B cell (primary cell): ENCODE results near the gene ZNF423. TPM values are rescaled to one million over a fixed set of nuclear protein-coding genes. Genes with fewer than 3 reads are reported as not detected.

Source experiments
- ATAC-seq: fragments of 200-7000 bp; cut with Tn5 transposase; one replicate; pipeline ENCODE4 v1.10.0; 2021; ENCODE audit warnings: low read depth, mild to moderate bottlenecking, moderate number of reproducible peaks, moderate library complexity
- CTCF ChIA-PET: fragments of 350-600 bp; sonication (Branson Sonifier 250); formaldehyde crosslinking; loops from one replicate; lab custom pipeline; 2021; ENCODE audit warnings: antibody characterized with exemption, inconsistent platforms; lab: Charles Lee
- POLR2A ChIA-PET: fragments of 350-600 bp; sonication (Branson Sonifier 250); formaldehyde crosslinking; loops from one replicate; lab custom pipeline; 2021; ENCODE audit warnings: antibody characterized with exemption; lab: Charles Lee
- DNase-seq: peaks from one replicate; pipeline ENCODE4 v3.0.0; 2013
- H2AFZ ChIP-seq: 2 replicates; pipeline ENCODE4 v1.6.1; 2012; ENCODE audit warnings: mild to moderate bottlenecking, low read depth, low read length; ENCODE audit not compliant: insufficient read depth, poor library complexity, severe bottlenecking
- H3K27ac ChIP-seq, 2 donors: 1 replicate in 1 of 2; 2 replicates in 1 of 2; pipeline ENCODE4 v1.5.1; 2012 to 2013; ENCODE audit warnings: low read length in 2 of 2, mild to moderate bottlenecking in 2 of 2, moderate library complexity in 1 of 2
- H3K27me3 ChIP-seq, 4 experiments: fragments of 200-600 bp in 1 of 4; sonication (generic) in 1 of 4; replicated peaks in 1 of 4; 1 replicate in 2 of 4; 2 replicates in 2 of 4; pipeline versions ENCODE4 v1.6.1 to v1.7.0; 2013 to 2016; ENCODE audit warnings: low read length in 3 of 4, mild to moderate bottlenecking in 2 of 4, mixed read lengths in 1 of 4, moderate library complexity in 1 of 4; ENCODE audit not compliant: insufficient read depth in 4 of 4, control insufficient read depth in 3 of 4; ENCODE audit errors: control extremely low read depth in 1 of 4
- H3K36me3 ChIP-seq, 2 experiments: replicated peaks in 1 of 2; 1 replicate in 1 of 2; 2 replicates in 1 of 2; pipeline versions ENCODE4 v1.6.1 to v1.7.1; 2013; ENCODE audit warnings: low read length in 1 of 2; ENCODE audit not compliant: insufficient read depth in 2 of 2, control insufficient read depth in 1 of 2; ENCODE audit errors: control extremely low read depth in 1 of 2, extremely low read depth in 1 of 2
- H3K4me1 ChIP-seq, 2 donors: fragments of 200-600 bp in 1 of 2; sonication (generic) in 1 of 2; 1 replicate in 1 of 2; 2 replicates in 1 of 2; pipeline versions ENCODE4 v1.5.1 to v1.6.1; 2013 to 2017; ENCODE audit warnings: low read length in 2 of 2; ENCODE audit not compliant: control insufficient read depth in 2 of 2, insufficient read depth in 2 of 2
- H3K4me2 ChIP-seq: replicated peaks from 2 replicates; pipeline ENCODE3; 2012; ENCODE audit warnings: mild to moderate bottlenecking, low read depth, low read length; ENCODE audit not compliant: poor library complexity, severe bottlenecking
- H3K4me3 ChIP-seq, 5 experiments: fragments of 200-600 bp in 1 of 5; sonication (generic) in 1 of 5; 1 replicate in 3 of 5; 2 replicates in 2 of 5; pipeline versions ENCODE4 v1.5.1 to v1.7.0; 2011 to 2016; ENCODE audit warnings: low read length in 4 of 5, mild to moderate bottlenecking in 4 of 5, low read depth in 2 of 5, control low read depth in 1 of 5, moderate library complexity in 1 of 5; ENCODE audit not compliant: insufficient read depth in 1 of 5; ENCODE audit errors: control extremely low read depth in 1 of 5, extremely low read depth in 1 of 5
- H3K79me2 ChIP-seq: fragments of 200-600 bp; sonication (generic); one replicate; pipeline ENCODE4 v1.6.0; 2016; ENCODE audit warnings: low read length; ENCODE audit not compliant: control insufficient read depth, insufficient read depth
- H3K9ac ChIP-seq: fragments of 200-600 bp; sonication (generic); 2 replicates; pipeline ENCODE4 v1.6.1; 2017; ENCODE audit warnings: mild to moderate bottlenecking, low read length, moderate library complexity
- H3K9me3 ChIP-seq, 3 donors: one replicate each; pipeline versions ENCODE4 v1.6.1 to v1.7.1; 2013; ENCODE audit warnings: low read length in 2 of 3; ENCODE audit not compliant: control insufficient read depth in 2 of 3, insufficient read depth in 1 of 3; ENCODE audit errors: control extremely low read depth in 1 of 3
- H4K20me1 ChIP-seq: 2 replicates; pipeline ENCODE4 v1.6.0; 2012; ENCODE audit warnings: mild to moderate bottlenecking, low read length; ENCODE audit not compliant: insufficient read depth, control insufficient read depth, poor library complexity, severe bottlenecking
- H3K27ac Mint-ChIP-seq: one replicate; pipeline ENCODE4 v1.8.0; 2021; ENCODE audit warnings: mixed read lengths
- H3K27me3 Mint-ChIP-seq: one replicate; pipeline ENCODE4 v1.8.0; 2021; ENCODE audit warnings: mixed read lengths
- H3K4me1 Mint-ChIP-seq: one replicate; pipeline ENCODE4 v1.8.0; 2021; ENCODE audit warnings: mixed read lengths
- H3K4me3 Mint-ChIP-seq: one replicate; pipeline ENCODE4 v1.8.0; 2021; ENCODE audit warnings: mixed read lengths
- H3K9me3 Mint-ChIP-seq: one replicate; pipeline ENCODE4 v1.8.0; 2022; ENCODE audit warnings: mixed read lengths; ENCODE audit not compliant: insufficient read depth
- CTCF ChIP-seq: fragments of 200-600 bp; IDR thresholded peaks from one replicate; pipeline ENCODE4 v1.8.0; 2022; ENCODE audit warnings: antibody characterized with exemption, mild to moderate bottlenecking
- EZH2 ChIP-seq: IDR thresholded peaks from 2 replicates; pipeline ENCODE4 v1.6.1; 2012; ENCODE audit warnings: borderline replicate concordance, low read depth, mild to moderate bottlenecking, moderate library complexity, low read length; ENCODE audit not compliant: insufficient read depth, poor library complexity, severe bottlenecking
- WGBS: methylation state at CpG from one replicate; pipeline ENCODE4 v1.1.5; 2013; ENCODE audit warnings: missing lambda C conversion rate; ENCODE audit not compliant: insufficient coverage; 5-methylcytosine and 5-hydroxymethylcytosine counted together
- intact Hi-C: fragments of 100-400 bp; cut with micrococcal nuclease; formaldehyde crosslinking; loops from one replicate; pipeline ENCODE4 v1.10.0; 2022
- polyA plus RNA-seq: library from polyadenylated mRNA; depleted of rRNA; stranded (reverse); fragments of >200 nt; gene quantifications from 2 replicates; pipeline ENCODE4 v1.2.3, GENCODE V29; 2012
- total RNA-seq, 2 donors: library from RNA; stranded (reverse); fragments of 120-200 nt in 1 of 2; gene quantifications; 1 replicate in 1 of 2; 2 replicates in 1 of 2; pipeline versions ENCODE4 v1.2.3 to v1.2.4, GENCODE V29; 2013 to 2022

The ZNF423 gene
- total and polyA plus RNA-seq, 2 donors (not counting 1 experiment from before 2014, with no cell fraction given): not detected

DNA sequence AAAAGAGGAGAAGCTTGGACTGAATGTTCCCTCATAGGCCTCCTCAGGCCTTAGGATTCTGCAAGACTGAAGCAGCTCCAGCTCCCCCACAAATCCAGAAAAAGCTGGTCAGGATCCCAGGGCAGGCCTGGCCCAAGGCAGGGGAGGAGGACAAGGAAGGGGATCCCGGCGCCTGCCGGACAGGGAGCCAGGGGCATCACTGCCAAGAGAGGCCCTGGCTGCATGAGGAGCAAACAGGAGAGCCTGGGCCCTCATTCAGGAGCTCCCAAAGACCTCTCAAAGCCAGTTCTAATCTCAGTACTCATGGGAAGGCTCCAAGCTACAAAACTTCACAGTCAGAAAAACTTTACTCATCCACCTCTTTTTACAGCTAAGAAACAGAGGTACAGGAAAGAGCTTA lies 67.3 kb downstream of the ZNF423 start:
- intact Hi-C loops: no loop called here
- no peak for TF ChIP-seq EZH2
- TF ChIP-seq CTCF: no peak
- H3K79me2 ChIP-seq: no peaks in the 10 kb centered on the region
- CTCF ChIA-PET: no interaction called here
- H3K4me3 ChIP-seq: no peak overlapping the region
- ATAC-seq (no peak), DNase-seq (no peak)
- H4K20me1 ChIP-seq: no peaks in the 10 kb centered on the region
- H3K36me3 ChIP-seq: no peaks in the 10 kb centered on the region
- Mint-ChIP-seq H3K27ac (no peak overlapping the region), H3K4me1 (no peaks in the 10 kb centered on the region), H3K9me3 (no peaks in the 10 kb centered on the region), H3K4me3 (no peak overlapping the region), H3K27me3 (peaks cover 3% of the 10 kb centered on the region)
- peaks cover 0 to 5% (median 0%) of the 10 kb centered on the region in 3 donors for H3K9me3 ChIP-seq
- POLR2A ChIA-PET: no interaction called here
- no peak overlapping the region for H3K4me2 ChIP-seq
- no peaks in the 10 kb centered on the region for H3K27me3 ChIP-seq
- H3K27ac ChIP-seq: no peak overlapping the region
- H2AFZ ChIP-seq: no peak overlapping the region
- 96% methylated on average over 3 of the region's 3 CpGs for WGBS
- H3K4me1 ChIP-seq: no peaks in the 10 kb centered on the region
- H3K9ac ChIP-seq: no peak overlapping the region

DNA sequence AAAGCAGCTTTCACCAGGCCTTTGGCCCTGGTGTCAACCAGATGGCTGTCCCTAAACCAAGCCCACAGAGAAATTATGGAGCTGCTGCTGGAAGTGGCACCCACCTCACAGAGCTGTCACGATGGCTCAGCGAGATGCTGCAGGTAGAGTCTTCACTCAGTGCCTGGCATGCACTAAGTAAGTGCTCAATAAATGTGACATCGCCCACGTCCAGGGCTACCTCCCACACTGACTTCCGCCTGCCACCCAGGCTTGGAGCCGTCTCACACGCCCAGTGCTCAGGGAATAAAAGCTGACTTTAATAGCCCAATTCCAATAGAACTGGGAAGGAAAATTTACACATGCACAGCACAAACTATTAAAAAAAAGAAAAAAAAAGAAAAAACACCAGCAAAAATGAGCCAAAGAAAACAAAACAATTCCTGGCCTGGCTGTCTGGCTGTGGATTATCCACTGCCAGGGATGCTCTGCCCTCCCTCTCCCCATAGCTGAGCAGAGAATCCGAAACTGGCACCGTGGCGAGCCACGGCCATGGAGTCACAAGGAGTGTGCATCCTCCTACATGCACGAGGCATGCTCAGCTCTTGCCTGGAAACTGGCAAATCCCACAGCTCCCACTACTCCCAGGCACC lies 68.9 kb downstream of the ZNF423 start:
- no peaks in the 10 kb centered on the region for H4K20me1 ChIP-seq
- H3K27me3 Mint-ChIP-seq: no peaks in the 10 kb centered on the region
- H3K9ac ChIP-seq: no peak overlapping the region
- ATAC-seq (no peak), DNase-seq (no peak)
- H3K9me3 ChIP-seq: peaks cover 0 to 5% (median 0%) of the 10 kb centered on the region in 3 donors
- TF ChIP-seq EZH2: no peak
- TF ChIP-seq CTCF: no peak
- H3K27ac ChIP-seq: no peak overlapping the region
- H3K4me3 ChIP-seq: no peak overlapping the region
- no peaks in the 10 kb centered on the region for H3K9me3 Mint-ChIP-seq
- no peak overlapping the region for H3K4me2 ChIP-seq
- intact Hi-C loops: no loop called here
- POLR2A ChIA-PET: interaction anchor here (0.6 kb wide), 1 partner anchor 33 kb away, joined by 3 read pairs; no protein-coding TSS in a partner anchor
- CTCF ChIA-PET: no interaction called here
- no peaks in the 10 kb centered on the region for H3K79me2 ChIP-seq
- H3K4me1 ChIP-seq: no peaks in the 10 kb centered on the region
- no peaks in the 10 kb centered on the region for H3K4me1 Mint-ChIP-seq
- no peak overlapping the region for H3K4me3 Mint-ChIP-seq
- H3K36me3 ChIP-seq: no peaks in the 10 kb centered on the region
- no peaks in the 10 kb centered on the region for H3K27me3 ChIP-seq
- no peak overlapping the region for H2AFZ ChIP-seq
- no peak overlapping the region for H3K27ac Mint-ChIP-seq
- 88% methylated on average over 12 of the region's 12 CpGs for WGBS
